ENCODE results near the gene DGKI. TPM values are rescaled to one million over a fixed set of nuclear protein-coding genes. Genes with fewer than 3 reads are reported as not detected.

Gene DGKI
- total RNA-seq, 1 experiment from 2014 or later = 0.41 TPM

GRCh38 chr7:137668404-137668803 is 178.4 kb downstream of the DGKI start:
- Histone ChIP-seq H3K27ac (no peak overlapping the region), H3K27me3 (ENCODE audit: insufficient read depth, low read depth) (peaks cover 68% of the 10 kb centered on the region), H3F3A (ENCODE audit: insufficient read depth, low read depth) (no peaks in the 10 kb centered on the region), H3K79me2 (ENCODE audit: low read depth) (no peaks in the 10 kb centered on the region), H3K9me2 (ENCODE audit: insufficient read depth) (no peaks in the 10 kb centered on the region), H3K36me3 (ENCODE audit: low read depth) (no peaks in the 10 kb centered on the region), H3K9me3 (ENCODE audit: insufficient read depth, low read depth) (0 out of 2 replicates have a peak, but pooled peaks cover 5% of the 10 kb centered on the region), H3K4me1 (replicated peaks; ENCODE audit: insufficient read depth) (peaks cover 14% of the 10 kb centered on the region; the same call in 1 of the 2 replicates), H2AFZ (no peak overlapping the region), H3K4me3 (no peak overlapping the region), H4K20me1 (ENCODE audit: insufficient read depth) (no peaks in the 10 kb centered on the region), H3K4me2 (no peak overlapping the region)
- CTCF ChIA-PET = no interaction called here
- TF ChIP-seq CTCF (conservative IDR thresholded peaks at IDR 0.05) (no peak), EZH2 (IDR thresholded peaks at IDR 0.05; ENCODE audit: low read depth) (no peak)
- DNase-seq = no peak
- POLR2A ChIA-PET (ENCODE audit: unreplicated experiment) = no interaction called here
- intact Hi-C loops (cut with micrococcal nuclease; ENCODE audit: unreplicated experiment) = no loop called here
- no TSS peak for BruUV-seq (replicated peaks)

- H3K79me2 ChIP-seq (ENCODE audit: low read depth) = no peaks in the 10 kb centered on the region
- no peak overlapping the region for H2AFZ ChIP-seq
- no peaks in the 10 kb centered on the region for H3F3A ChIP-seq (ENCODE audit: insufficient read depth, low read depth)
- POLR2A ChIA-PET (ENCODE audit: unreplicated experiment) = no interaction called here
- H3K9me3 ChIP-seq (ENCODE audit: insufficient read depth, low read depth) = 0 out of 2 replicates have a peak, but pooled peaks cover 5% of the 10 kb centered on the region
- BruUV-seq (replicated peaks) = no TSS peak
- no peak overlapping the region for H3K4me2 ChIP-seq
- no peak overlapping the region for H3K27ac ChIP-seq
- peaks cover 68% of the 10 kb centered on the region for H3K27me3 ChIP-seq (ENCODE audit: insufficient read depth, low read depth)
- H3K9me2 ChIP-seq (ENCODE audit: insufficient read depth) = no peaks in the 10 kb centered on the region
- CTCF ChIA-PET = interaction anchor here (0.6 kb wide), 1 partner anchor 16 kb away, joined by 3 read pairs; no protein-coding TSS in a partner anchor
- peaks cover 14% of the 10 kb centered on the region; the same call in 1 of the 2 replicates for H3K4me1 ChIP-seq (replicated peaks; ENCODE audit: insufficient read depth)
- H4K20me1 ChIP-seq (ENCODE audit: insufficient read depth) = no peaks in the 10 kb centered on the region
- H3K4me3 ChIP-seq = no peak overlapping the region
- peak; percentile 47 to 56 for DNase-seq
- TF ChIP-seq CTCF (conservative IDR thresholded peaks at IDR 0.05) (no peak), EZH2 (IDR thresholded peaks at IDR 0.05; ENCODE audit: low read depth) (no peak)
- no peaks in the 10 kb centered on the region for H3K36me3 ChIP-seq (ENCODE audit: low read depth)
- intact Hi-C loops (cut with micrococcal nuclease; ENCODE audit: unreplicated experiment) = no loop called here
These were observed 179.0 kb downstream of the DGKI start for GRCh38 chr7:137667633-137668387.

GRCh38 chr7:137664846-137665245 is 181.9 kb downstream of the DGKI start:
- H3K36me3 ChIP-seq (ENCODE audit: low read depth) = no peaks in the 10 kb centered on the region
- no peak overlapping the region for H3K27ac ChIP-seq
- H3K4me2 ChIP-seq = no peak overlapping the region
- 0 out of 2 replicates have a peak, but pooled peaks cover 5% of the 10 kb centered on the region for H3K9me3 ChIP-seq (ENCODE audit: insufficient read depth, low read depth)
- no TSS peak for BruUV-seq (replicated peaks)
- no peak overlapping the region for H3K4me3 ChIP-seq
- intact Hi-C loops (cut with micrococcal nuclease; ENCODE audit: unreplicated experiment) = no loop called here
- H3K27me3 ChIP-seq (ENCODE audit: insufficient read depth, low read depth) = peaks cover 69% of the 10 kb centered on the region
- H2AFZ ChIP-seq = no peak overlapping the region
- no peaks in the 10 kb centered on the region for H3K79me2 ChIP-seq (ENCODE audit: low read depth)
- H3K9me2 ChIP-seq (ENCODE audit: insufficient read depth) = no peaks in the 10 kb centered on the region
- ChIA-PET CTCF (interaction anchor here (0.6 kb wide), 1 partner anchor 394 kb away, joined by 3 read pairs; no protein-coding TSS in a partner anchor), POLR2A (ENCODE audit: unreplicated experiment) (no interaction called here)
- H3K4me1 ChIP-seq (replicated peaks; ENCODE audit: insufficient read depth) = peaks cover 14% of the 10 kb centered on the region; the same call in 1 of the 2 replicates
- no peaks in the 10 kb centered on the region for H4K20me1 ChIP-seq (ENCODE audit: insufficient read depth)
- no peaks in the 10 kb centered on the region for H3F3A ChIP-seq (ENCODE audit: insufficient read depth, low read depth)
- TF ChIP-seq EZH2 (IDR thresholded peaks at IDR 0.05; ENCODE audit: low read depth) = no peak
- TF ChIP-seq CTCF (conservative IDR thresholded peaks at IDR 0.05) = no peak
- DNase-seq = no peak
